Activated gamma-delta T cell treated with Interleukin-2 at 50 U/mL for 16 hours (primary cell): Measurements from ENCODE around the gene TUT1.
"Not testable (repeated sequence)": the region's sequence is repeated elsewhere in the genome, so short reads cannot be mapped to it uniquely, and the experiment has no call there.

Source experiments
- DNase-seq: peaks from one replicate; pipeline ENCODE4 v3.0.0-alpha.2; 2020

TUT1 gene

DNA sequence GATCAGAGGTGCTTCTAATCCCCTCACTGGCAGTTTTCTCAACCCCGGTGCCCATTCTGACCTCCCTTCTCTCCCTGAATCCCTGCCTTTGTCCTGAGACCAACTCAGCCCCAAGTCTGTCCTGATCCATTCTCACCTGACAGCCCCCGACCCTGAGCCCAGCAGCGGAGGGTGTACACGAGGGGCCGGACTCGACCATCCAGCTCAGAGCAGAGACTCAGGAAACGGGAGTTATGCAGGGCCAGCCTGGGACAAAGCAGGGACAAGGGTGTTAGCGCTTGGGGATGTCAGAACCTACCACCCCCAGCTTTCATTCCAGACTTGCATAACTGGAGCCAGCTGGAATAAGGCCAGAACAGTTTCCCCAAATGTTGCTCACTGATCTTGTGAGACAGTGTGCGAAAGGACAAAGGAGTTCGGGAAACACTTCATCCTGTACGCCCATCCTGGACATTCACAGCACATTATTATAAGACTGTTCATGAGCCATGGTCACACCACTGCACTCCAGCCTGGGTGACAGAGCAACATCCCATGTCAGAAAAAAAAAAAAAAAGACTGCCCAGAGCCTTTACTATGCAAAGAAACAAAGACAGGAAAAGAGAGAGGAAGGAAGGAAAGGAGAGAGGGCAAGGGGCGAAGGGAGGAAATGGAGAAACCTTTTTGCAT lies 14.1 kb downstream of the TUT1 start:
- no peak for DNase-seq

GRCh38 chr11:62575837-62576236 lies 15.5 kb downstream of the TUT1 start:
- no peak for DNase-seq

DNA sequence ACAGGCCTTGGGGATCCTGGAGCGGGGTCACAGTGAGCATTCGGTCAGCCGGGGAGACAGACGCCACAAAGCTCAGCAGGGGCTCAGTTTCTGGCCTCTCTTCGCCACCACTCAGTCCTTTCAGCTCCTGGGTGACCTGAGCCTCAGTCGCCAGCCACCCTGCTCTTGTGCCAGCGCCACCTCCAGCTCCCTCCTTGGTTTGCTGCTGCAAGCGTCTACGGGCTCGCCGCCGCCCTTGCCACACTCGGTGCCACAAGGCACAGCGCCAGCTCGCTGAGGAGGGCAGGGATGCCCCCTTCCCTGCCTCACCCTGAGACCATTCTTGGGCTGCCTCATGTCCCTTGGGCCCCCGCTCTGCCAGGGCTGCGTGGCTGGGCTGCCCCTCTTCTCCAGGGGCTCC lies 16.2 kb downstream of the TUT1 start:
- DNase-seq, result no peak

GRCh38 chr11:62574363-62575071 lies 16.8 kb downstream of the TUT1 start:
- no peak for DNase-seq

GRCh38 chr11:62573592-62574362 lies 17.5 kb downstream of the TUT1 start, which contains the start of gene EEF1G:
Gene EEF1G, minus strand, starts transcription at chr11:62573891. Its CDS starts 49 bp downstream, at chr11:62573842.
- DNase-seq, result peak; percentile 97

- no peak for DNase-seq
Measured at GRCh38 chr11:62573006-62573591, 18.2 kb downstream of the TUT1 start.

- DNase-seq, result no peak
Measured at GRCh38 chr11:62572431-62572830, 18.9 kb downstream of the TUT1 start.

DNA sequence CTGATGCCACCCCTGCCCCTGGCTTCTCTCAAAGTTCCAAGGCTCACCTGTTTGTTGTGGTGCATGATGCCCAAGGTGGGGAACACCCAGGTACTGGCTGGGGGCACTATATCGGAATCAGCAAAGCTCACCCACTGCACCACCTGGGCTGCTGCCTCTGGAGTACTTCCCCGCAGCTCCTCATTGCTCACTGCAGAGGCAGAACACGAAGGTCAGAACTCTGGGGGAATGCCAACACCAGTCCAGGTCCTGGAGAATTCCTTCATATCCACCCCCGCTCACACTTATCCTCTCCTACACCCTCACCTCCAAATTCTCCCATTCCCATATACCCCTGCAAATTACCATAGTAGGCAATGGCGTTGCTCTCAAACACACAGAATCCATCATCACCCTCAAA lies 19.8 kb downstream of the TUT1 start:
- not testable (repeated sequence) for DNase-seq

- DNase-seq, result not testable (repeated sequence)
Measured at GRCh38 chr11:62570903-62571302, 20.4 kb downstream of the TUT1 start.

- no peak for DNase-seq
Measured at GRCh38 chr11:62569611-62570010, 21.7 kb downstream of the TUT1 start.

DNA sequence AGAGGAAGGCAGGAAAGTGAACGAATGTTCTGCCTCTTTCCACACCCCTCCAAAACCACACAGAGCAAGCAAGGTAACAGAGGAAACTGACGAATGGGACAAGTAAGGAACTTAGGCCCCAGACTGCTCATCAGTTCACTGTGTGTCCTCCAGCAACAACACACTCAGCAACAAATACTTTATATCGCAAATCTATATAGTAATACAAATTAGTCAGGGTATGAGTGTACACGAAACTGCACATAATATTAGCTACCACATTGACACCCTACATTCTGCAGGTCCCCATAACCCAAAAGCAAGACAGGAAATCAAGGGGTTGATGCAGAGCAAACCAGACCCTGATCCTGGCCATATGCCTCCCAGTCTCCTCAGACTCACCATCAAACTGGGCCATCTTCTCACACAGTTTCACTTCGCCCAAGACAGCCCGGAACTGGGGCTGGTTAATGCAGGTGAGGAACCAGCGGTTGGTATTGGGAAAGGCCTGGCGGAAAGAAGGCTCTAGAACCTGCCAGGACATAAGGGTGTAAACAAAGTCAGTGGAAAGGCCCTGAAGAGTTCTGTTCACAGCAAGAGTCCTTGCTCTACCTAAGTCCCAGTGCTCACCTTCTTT lies 24.2 kb downstream of the TUT1 start:
- DNase-seq, result no peak

DNA sequence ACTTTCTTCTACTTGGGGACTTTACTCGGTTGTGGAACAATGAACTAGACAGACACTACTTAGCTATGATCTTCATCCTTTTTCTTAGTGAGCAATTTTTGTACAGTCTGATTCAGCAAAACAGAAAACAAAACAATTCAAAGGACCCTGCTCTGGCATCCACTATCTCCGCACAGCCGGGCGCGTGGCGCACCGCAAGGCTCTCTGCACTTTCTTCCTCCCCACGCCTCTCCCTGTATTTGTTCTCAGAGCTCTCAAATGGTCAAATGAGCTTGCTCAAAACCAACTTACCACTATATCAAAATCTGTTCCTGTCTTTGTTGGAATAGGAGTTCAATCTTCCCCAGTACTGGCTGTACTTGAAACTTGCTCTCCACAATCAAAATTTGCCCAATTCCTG lies 25.1 kb downstream of the TUT1 start:
- DNase-seq, result no peak

DNA sequence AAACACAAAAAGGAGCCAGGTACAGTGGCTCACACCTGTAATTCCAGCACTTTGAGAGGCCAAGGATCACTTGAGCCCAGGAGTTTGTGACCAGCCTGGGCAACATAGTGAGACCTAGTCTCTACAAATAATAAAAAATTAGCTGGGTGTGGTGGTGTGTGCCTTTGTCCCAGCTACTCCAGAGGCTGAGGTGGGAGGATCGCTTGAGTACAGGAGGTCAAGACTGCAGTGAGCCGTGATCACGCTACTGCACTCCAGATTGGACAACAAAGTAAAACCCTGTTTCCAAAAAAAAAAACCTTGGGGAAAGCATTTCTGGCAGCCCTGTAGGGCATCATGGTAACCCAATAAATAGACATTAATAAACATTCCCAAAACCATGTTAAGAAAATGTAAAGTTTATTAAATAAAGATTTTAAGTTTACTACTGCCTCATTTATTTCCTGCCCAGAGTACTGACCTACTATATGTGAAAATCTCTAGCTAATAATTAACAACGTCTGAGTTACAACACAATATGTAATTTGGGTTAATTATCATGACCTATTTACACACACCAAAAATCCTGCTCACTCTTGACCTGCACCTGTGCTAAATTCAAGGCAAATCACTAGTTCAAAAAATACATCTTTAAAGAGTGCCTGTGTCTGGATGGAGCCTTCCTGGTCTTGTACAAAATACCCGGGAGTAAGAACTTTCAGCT lies 26.1 kb downstream of the TUT1 start:
- no peak for DNase-seq

DNA sequence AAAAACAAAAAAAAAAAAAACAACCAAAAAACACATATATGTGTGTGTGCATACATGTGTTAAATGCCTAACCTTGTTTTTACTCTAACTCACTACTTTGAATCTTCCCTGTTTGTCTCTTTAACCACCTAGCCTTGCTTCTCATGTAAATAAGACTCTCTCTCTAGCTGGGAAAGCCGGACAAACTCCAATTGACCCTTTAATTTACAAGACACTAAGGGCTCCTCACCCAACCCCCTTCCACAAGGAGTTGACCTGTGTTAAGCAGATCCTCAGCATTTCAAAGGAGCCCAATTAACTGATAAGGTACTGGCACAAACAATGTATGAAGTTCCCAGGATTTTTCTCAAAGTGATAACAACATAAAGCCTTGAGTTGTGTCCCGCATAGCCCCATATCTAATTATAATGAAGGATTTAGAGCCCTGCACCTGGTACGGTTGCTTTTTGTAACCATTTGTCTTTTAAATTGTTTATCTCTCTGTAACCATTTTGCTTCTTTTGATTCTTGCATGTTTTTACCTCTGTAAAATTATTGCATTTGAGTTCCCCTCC lies 29.6 kb downstream of the TUT1 start:
- not testable (repeated sequence) for DNase-seq

GRCh38 chr11:62560566-62561103 lies 30.7 kb downstream of the TUT1 start:
- peak; percentile 78 for DNase-seq

- DNase-seq, result not testable (repeated sequence)
Measured at GRCh38 chr11:62559626-62560025, 31.7 kb downstream of the TUT1 start.

- DNase-seq, result no peak
Measured at GRCh38 chr11:62559204-62559603, 32.1 kb downstream of the TUT1 start.

DNA sequence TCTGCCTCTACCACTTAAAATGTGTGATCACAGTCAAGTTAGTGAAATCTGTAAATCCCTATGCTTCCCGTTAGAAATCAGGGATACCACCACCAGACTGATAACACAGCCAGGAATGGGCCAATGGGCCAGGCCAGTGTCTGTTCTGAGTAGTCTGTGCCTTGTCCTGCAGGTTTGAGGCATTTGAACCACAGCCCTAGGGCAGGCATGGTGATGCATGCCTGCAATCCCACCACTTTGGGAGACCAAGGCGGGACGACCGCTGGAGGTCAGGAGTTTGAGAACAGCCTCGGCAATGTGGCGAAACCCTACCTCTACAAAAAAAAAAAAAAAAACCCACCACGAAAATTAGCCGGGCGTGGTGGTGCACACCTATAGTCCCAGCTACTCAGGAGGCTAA lies 32.7 kb downstream of the TUT1 start:
- no peak for DNase-seq

DNA sequence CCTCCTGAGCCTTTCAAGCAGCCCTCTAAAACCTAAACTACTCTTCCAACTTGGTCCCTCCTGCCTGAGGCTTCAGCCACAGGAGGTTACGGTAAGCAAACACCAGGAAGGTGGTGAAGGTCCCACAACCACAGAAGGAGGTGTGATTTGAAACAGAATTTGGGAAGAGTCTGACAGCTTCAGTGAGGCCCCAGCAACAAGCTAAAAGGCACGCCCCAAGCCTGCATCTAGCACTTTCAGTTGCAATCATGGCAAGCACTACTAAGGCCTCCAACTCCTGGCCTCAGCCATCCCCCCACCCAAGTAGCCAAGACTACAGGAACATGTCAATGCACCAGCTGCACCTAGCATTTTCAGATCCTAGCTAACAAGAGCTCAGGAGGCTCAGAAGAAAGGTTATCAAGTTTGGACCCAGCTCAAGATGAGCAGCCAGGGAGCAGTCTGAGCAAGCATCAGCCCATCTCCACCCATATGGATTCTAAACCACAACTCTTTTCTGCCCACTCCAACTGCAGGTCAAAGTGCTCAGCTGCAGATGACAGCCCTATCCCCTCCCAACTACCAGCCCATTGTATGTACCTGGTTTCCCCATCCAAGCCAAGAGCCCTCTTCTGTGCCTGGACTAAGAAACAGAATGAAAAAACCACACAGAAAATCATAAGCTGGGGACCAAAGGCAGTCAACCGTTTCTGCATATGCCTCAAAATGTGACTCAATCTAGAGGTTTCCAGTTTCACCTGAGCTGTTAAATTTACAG lies 34.3 kb downstream of the TUT1 start:
- DNase-seq, result peak; percentile 61

- DNase-seq, result peak; percentile 90
Measured at GRCh38 chr11:62556108-62556874, 35.0 kb downstream of the TUT1 start.
